Measurements from ENCODE around the gene SORCS2.
"Not testable (repeated sequence)": the region's sequence is repeated elsewhere in the genome, so short reads cannot be mapped to it uniquely, and the experiment has no call there.

The SORCS2 gene

DNA sequence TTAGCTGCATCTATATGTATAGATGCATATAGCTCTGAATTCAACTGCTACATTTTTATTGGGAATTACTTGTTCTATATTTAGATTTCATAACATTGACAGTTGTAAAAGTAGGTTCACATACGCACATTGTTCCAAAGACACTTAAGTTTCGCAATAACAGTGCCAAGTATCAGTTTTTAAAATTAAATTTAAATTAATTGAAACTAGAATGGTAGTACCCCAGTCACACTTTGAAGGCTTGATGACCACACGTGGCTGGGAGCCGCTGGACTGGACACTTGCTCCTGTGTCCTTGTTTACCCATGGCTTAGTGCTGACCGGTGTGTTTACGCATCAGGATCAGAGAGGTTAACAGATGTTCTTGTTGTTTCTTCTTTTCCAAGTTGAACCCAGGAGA, 383.1 kb downstream of the SORCS2 start:
- no peaks in the 10 kb centered on the region for H3K36me3 ChIP-seq (ENCODE audit: control insufficient read depth, insufficient read depth, low read length)
- no peak overlapping the region for H3K9ac ChIP-seq (ENCODE audit: low read depth, low read length)
- H3K4me3 ChIP-seq (ENCODE audit: low read depth, low read length) = no peak overlapping the region
- no peaks in the 10 kb centered on the region for H3K27me3 ChIP-seq (ENCODE audit: control insufficient read depth, insufficient read depth, low read length)
- peaks cover 10% of the 10 kb centered on the region for H3K9me3 ChIP-seq (ENCODE audit: control insufficient read depth, insufficient read depth, low read length)
- H3K4me1 ChIP-seq (ENCODE audit: control insufficient read depth, insufficient read depth, low read length) = no peaks in the 10 kb centered on the region

- H3K4me1 ChIP-seq (ENCODE audit: control insufficient read depth, insufficient read depth, low read length); H3K9ac ChIP-seq (ENCODE audit: low read depth, low read length); H3K36me3 ChIP-seq (ENCODE audit: control insufficient read depth, insufficient read depth, low read length); H3K4me3 ChIP-seq (ENCODE audit: low read depth, low read length); H3K27me3 ChIP-seq (ENCODE audit: control insufficient read depth, insufficient read depth, low read length): not testable (repeated sequence)
- H3K9me3 ChIP-seq (ENCODE audit: control insufficient read depth, insufficient read depth, low read length) = peaks cover 10% of the 10 kb centered on the region
Measured at GRCh38 chr4:7577361-7578039, 385.2 kb downstream of the SORCS2 start.

- no peak overlapping the region for H3K4me3 ChIP-seq (ENCODE audit: low read depth, low read length)
- no peaks in the 10 kb centered on the region for H3K4me1 ChIP-seq (ENCODE audit: control insufficient read depth, insufficient read depth, low read length)
- peaks cover 6% of the 10 kb centered on the region for H3K9me3 ChIP-seq (ENCODE audit: control insufficient read depth, insufficient read depth, low read length)
- H3K36me3 ChIP-seq (ENCODE audit: control insufficient read depth, insufficient read depth, low read length) = no peaks in the 10 kb centered on the region
- no peak overlapping the region for H3K9ac ChIP-seq (ENCODE audit: low read depth, low read length)
- no peaks in the 10 kb centered on the region for H3K27me3 ChIP-seq (ENCODE audit: control insufficient read depth, insufficient read depth, low read length)
Measured at GRCh38 chr4:7581477-7581876, 389.1 kb downstream of the SORCS2 start.

DNA sequence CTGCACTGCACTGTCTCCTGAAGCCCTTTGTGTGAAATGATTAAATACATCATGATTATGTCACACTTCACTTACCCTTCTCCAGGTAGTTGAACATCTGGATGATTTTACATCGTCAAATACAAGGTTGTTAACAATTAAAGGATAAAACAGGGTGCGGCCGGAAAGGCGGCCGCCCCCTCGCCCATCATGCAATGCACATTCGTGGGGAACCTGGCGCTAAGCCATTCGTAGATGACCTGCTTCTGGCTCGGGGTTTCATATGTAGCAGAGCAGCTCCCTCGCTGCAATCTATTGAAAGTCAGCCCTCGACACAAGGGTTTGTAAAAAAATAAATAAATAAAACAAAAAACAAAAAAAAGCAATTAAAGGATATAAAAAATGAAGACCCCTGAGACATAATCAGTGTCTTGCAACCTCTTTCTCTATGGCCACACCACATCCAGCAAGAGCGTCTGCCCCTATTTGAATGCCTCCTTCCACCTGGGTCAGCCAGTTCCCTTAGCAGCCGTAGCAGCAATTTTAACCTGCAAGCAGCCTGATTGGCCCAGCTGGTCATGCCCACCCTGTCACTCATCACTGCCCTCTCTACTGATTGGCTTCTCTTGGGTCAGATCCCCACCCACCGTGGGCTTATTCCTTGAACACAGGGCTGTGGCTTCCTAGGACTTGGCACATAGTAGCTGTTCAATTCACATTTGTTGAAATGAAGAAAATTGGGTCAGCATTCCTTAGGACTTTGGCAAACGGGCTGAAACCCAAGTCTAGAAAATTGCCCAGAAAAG, 390.2 kb downstream of the SORCS2 start:
- Histone ChIP-seq H3K27me3 (ENCODE audit: control insufficient read depth, insufficient read depth, low read length) (no peaks in the 10 kb centered on the region), H3K4me3 (ENCODE audit: low read depth, low read length) (no peak overlapping the region), H3K9ac (ENCODE audit: low read depth, low read length) (no peak overlapping the region)

GRCh38 chr4:7584098-7584497, 391.8 kb downstream of the SORCS2 start:
- Histone ChIP-seq H3K9me3 (ENCODE audit: control insufficient read depth, insufficient read depth, low read length) (no peaks in the 10 kb centered on the region), H3K4me3 (ENCODE audit: low read depth, low read length) (no peak overlapping the region), H3K9ac (ENCODE audit: low read depth, low read length) (no peak overlapping the region), H3K36me3 (ENCODE audit: control insufficient read depth, insufficient read depth, low read length) (no peaks in the 10 kb centered on the region), H3K27me3 (ENCODE audit: control insufficient read depth, insufficient read depth, low read length) (no peaks in the 10 kb centered on the region), H3K4me1 (ENCODE audit: control insufficient read depth, insufficient read depth, low read length) (peaks cover 3% of the 10 kb centered on the region)

More for the DNA sequence above, 390.2 kb downstream of the SORCS2 start:
- Histone ChIP-seq H3K9me3 (ENCODE audit: control insufficient read depth, insufficient read depth, low read length) (peaks cover 3% of the 10 kb centered on the region), H3K4me1 (ENCODE audit: control insufficient read depth, insufficient read depth, low read length) (no peaks in the 10 kb centered on the region), H3K36me3 (ENCODE audit: control insufficient read depth, insufficient read depth, low read length) (no peaks in the 10 kb centered on the region)

- H3K4me3 ChIP-seq (ENCODE audit: low read depth, low read length) = no peak overlapping the region
- H3K27me3 ChIP-seq (ENCODE audit: control insufficient read depth, insufficient read depth, low read length) = no peaks in the 10 kb centered on the region
- H3K9me3 ChIP-seq (ENCODE audit: control insufficient read depth, insufficient read depth, low read length) = no peaks in the 10 kb centered on the region
- peaks cover 3% of the 10 kb centered on the region for H3K4me1 ChIP-seq (ENCODE audit: control insufficient read depth, insufficient read depth, low read length)
- no peaks in the 10 kb centered on the region for H3K36me3 ChIP-seq (ENCODE audit: control insufficient read depth, insufficient read depth, low read length)
- no peak overlapping the region for H3K9ac ChIP-seq (ENCODE audit: low read depth, low read length)
Measured at GRCh38 chr4:7584606-7585159, 392.3 kb downstream of the SORCS2 start.

DNA sequence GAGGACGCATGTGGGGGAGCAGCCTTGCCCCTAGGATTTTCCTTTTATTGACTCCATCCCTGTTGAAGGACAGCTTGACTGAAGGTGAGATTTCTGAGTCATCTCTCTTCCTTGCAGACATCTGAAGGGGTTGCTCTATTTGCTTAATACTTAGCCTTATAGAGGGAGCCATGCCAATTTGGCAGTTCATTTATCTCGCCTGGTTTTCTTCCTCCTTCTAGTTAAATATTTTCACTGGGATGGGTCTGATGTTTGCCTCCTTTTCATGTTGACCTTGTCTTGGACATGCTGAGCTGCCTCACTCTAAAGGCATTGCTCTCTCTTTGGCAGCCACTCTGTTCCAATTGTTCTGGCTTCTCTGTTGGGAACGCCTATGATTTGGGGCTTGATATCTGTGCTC, 393.4 kb downstream of the SORCS2 start:
- Histone ChIP-seq H3K4me1 (ENCODE audit: control insufficient read depth, insufficient read depth, low read length) (peaks cover 3% of the 10 kb centered on the region), H3K36me3 (ENCODE audit: control insufficient read depth, insufficient read depth, low read length) (no peaks in the 10 kb centered on the region), H3K9ac (ENCODE audit: low read depth, low read length) (no peak overlapping the region), H3K4me3 (ENCODE audit: low read depth, low read length) (no peak overlapping the region), H3K27me3 (ENCODE audit: control insufficient read depth, insufficient read depth, low read length) (no peaks in the 10 kb centered on the region), H3K9me3 (ENCODE audit: control insufficient read depth, insufficient read depth, low read length) (no peaks in the 10 kb centered on the region)

DNA sequence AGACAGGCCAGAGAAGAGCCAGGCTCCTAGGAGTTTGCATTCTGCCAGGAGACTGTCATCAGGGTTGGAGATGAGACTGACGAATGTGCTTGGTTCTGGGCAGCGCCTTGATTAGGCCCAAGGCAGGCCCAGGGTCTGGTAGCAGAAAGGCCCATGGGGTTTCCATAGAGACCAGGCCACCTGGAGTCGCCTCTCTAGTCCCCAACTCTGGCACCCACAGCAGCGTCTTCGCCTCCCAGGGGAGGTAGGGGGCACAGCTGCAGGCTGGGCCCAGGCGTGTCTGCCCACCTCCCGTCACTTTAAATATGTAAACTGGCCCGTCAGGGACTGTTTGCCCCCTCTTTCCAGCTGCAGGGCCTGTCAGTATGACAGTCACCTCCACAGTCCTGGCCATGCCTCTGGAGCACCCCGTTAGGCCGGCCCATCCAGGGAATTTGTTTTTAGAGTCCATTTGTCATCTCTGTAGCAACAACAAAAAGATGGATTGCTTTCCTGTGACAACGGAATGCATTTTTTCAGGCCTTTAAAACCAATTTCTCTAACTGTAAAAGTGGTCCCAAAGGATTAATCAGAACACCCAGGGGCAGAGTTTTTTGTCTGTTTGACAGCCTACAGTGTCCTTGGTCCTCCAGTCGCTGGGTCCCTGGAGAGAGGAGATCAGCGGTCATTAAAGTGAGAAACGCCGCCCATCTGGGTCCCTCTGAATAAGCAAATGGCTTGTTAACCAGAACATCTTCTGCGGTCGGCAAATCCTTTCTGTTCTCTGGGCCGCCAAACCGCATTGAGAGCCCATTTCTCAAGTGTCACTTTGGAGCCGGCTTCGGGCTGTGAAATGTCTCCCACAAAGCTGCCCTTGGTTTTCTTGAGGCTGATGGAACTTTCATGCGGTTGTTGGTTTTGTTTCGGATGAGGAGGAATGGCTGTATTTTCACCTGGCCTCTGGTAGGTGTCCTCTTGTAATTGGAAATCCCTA, 395.4 kb downstream of the SORCS2 start:
- no peak overlapping the region for H3K9ac ChIP-seq (ENCODE audit: low read depth, low read length)

GRCh38 chr4:7590189-7590588, 397.9 kb downstream of the SORCS2 start:
- Histone ChIP-seq H3K9ac (ENCODE audit: low read depth, low read length) (no peak overlapping the region), H3K27me3 (ENCODE audit: control insufficient read depth, insufficient read depth, low read length) (no peaks in the 10 kb centered on the region), H3K4me1 (ENCODE audit: control insufficient read depth, insufficient read depth, low read length) (peaks cover 3% of the 10 kb centered on the region), H3K36me3 (ENCODE audit: control insufficient read depth, insufficient read depth, low read length) (no peaks in the 10 kb centered on the region), H3K9me3 (ENCODE audit: control insufficient read depth, insufficient read depth, low read length) (no peaks in the 10 kb centered on the region), H3K4me3 (ENCODE audit: low read depth, low read length) (no peak overlapping the region)

More for the DNA sequence above, 395.4 kb downstream of the SORCS2 start:
- H3K9me3 ChIP-seq (ENCODE audit: control insufficient read depth, insufficient read depth, low read length) = no peaks in the 10 kb centered on the region
- H3K4me3 ChIP-seq (ENCODE audit: low read depth, low read length) = no peak overlapping the region
- peaks cover 3% of the 10 kb centered on the region for H3K4me1 ChIP-seq (ENCODE audit: control insufficient read depth, insufficient read depth, low read length)
- no peaks in the 10 kb centered on the region for H3K36me3 ChIP-seq (ENCODE audit: control insufficient read depth, insufficient read depth, low read length)
- no peaks in the 10 kb centered on the region for H3K27me3 ChIP-seq (ENCODE audit: control insufficient read depth, insufficient read depth, low read length)

GRCh38 chr4:7590899-7591298, 398.6 kb downstream of the SORCS2 start:
- H3K9ac ChIP-seq (ENCODE audit: low read depth, low read length) = no peak overlapping the region
- H3K27me3 ChIP-seq (ENCODE audit: control insufficient read depth, insufficient read depth, low read length) = no peaks in the 10 kb centered on the region
- H3K9me3 ChIP-seq (ENCODE audit: control insufficient read depth, insufficient read depth, low read length) = no peaks in the 10 kb centered on the region
- H3K36me3 ChIP-seq (ENCODE audit: control insufficient read depth, insufficient read depth, low read length) = no peaks in the 10 kb centered on the region
- peaks cover 3% of the 10 kb centered on the region for H3K4me1 ChIP-seq (ENCODE audit: control insufficient read depth, insufficient read depth, low read length)
- no peak overlapping the region for H3K4me3 ChIP-seq (ENCODE audit: low read depth, low read length)

GRCh38 chr4:7591409-7592053, 399.2 kb downstream of the SORCS2 start:
- Histone ChIP-seq H3K9ac (ENCODE audit: low read depth, low read length) (no peak overlapping the region), H3K36me3 (ENCODE audit: control insufficient read depth, insufficient read depth, low read length) (no peaks in the 10 kb centered on the region), H3K4me3 (ENCODE audit: low read depth, low read length) (no peak overlapping the region), H3K9me3 (ENCODE audit: control insufficient read depth, insufficient read depth, low read length) (no peaks in the 10 kb centered on the region), H3K4me1 (ENCODE audit: control insufficient read depth, insufficient read depth, low read length) (peaks cover 3% of the 10 kb centered on the region), H3K27me3 (ENCODE audit: control insufficient read depth, insufficient read depth, low read length) (no peaks in the 10 kb centered on the region)

All from iPS-15b (cell line).